Activated CD8-positive, alpha-beta memory T cell treated with anti-CD3 and anti-CD28 coated beads, Interleukin-2, amount 50 U/mL, for 24 hours (primary cell): Measurements from ENCODE around the gene TNMD.
A peak's percentile ranks its signal among the peaks of the same experiment; 100 is the strongest.
"Not testable (repeated sequence)": the region's sequence is repeated elsewhere in the genome, so short reads cannot be mapped to it uniquely, and the experiment has no call there.

Source experiments
- DNase-seq: peaks from one replicate; pipeline ENCODE4 v3.0.0-alpha.2; 2020; ENCODE audit errors: extremely low read depth

The TNMD gene

DNA sequence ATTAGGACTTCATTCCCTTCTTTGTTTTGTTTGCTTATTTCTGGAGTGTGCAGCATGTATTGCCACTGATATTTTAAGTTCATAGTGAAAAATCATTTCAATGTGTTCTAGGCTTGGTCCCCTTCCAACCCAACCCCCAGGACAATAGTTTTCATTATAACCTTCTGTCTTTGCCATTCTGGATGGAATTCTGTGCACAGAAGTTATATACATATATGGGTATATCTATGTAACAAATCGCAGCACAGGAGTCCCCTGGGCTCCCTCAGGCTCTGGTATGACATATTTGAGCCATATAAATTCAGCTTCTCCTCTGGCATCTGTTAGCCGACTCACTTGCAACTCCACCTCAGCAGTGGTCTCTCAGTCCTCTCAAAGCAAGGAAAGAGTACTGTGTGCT lies at the start of gene TNMD:
Gene TNMD, plus strand, starts transcription at position 326 of the 400 bp plus-strand sequence. CDS start 83 bp downstream, outside the sequence.
- DNase-seq: no peak

GRCh38 chrX:100565534-100565933 lies 19.2 kb upstream of the TNMD start:
- not testable (repeated sequence) for DNase-seq

GRCh38 chrX:100586747-100587146 lies 2.0 kb downstream of the TNMD start:
- no peak for DNase-seq

- DNase-seq: no peak
These were observed 3.1 kb downstream of the TNMD start for GRCh38 chrX:100587861-100588260.

DNA sequence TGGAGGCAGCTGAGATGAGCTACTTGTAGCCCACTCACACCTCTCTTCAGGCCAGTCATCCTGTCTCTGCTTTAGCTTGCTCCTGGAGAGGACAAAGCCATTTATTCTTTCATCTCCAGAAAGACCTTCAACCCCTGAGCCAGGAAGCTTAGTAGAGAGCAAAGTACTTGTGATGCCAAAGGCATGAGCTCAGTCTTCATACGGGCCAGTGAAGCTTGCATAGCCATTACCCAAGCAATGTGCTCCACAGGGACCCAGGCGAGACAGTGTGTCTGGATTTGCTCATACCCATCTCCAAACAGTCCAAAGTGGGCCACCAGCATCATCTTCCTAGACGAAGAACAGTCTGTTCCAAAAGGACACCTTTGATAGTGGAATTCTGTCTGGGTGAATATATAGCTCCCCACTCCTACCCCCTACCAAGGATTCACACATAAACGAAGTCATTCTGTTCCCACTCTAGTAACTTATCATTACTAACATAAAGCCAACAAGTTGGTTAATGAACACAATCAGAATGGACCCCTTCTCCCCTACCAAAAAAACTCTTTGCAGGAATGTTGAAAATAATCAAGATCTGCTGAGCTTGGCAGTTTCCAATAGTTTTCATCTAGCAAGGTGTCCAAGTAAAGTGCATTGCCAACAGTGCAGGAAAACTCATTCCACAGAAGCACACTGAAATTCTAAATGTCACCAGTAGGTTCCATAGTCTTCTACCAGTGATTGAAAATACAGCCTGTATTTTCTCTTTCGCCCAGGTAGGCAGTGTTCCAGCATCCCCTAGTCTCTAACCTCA lies 6.7 kb downstream of the TNMD start:
- no peak for DNase-seq

GRCh38 chrX:100593126-100593525 lies 8.4 kb downstream of the TNMD start:
- DNase-seq: no peak

- DNase-seq: no peak
These were observed 8.8 kb downstream of the TNMD start for GRCh38 chrX:100593581-100593980.

DNA sequence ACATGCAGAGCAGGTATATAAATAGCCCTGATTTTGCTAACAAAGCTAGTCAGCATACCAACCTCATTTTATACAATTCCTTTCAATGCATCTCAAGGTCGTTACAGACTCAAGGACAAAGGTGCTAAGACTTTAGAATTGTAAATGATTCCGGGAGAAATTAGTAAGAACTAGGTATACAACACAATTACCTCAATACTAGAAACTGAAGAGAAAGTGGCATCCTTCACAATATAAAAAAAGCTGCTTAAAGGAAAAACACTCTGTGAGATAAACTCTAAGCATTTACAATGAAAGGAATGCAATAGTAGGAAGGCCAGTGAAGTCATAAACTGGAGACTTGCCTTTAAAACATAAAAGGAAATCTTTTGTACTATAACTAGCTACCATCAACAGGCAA lies 11.9 kb downstream of the TNMD start:
- no peak for DNase-seq

DNA sequence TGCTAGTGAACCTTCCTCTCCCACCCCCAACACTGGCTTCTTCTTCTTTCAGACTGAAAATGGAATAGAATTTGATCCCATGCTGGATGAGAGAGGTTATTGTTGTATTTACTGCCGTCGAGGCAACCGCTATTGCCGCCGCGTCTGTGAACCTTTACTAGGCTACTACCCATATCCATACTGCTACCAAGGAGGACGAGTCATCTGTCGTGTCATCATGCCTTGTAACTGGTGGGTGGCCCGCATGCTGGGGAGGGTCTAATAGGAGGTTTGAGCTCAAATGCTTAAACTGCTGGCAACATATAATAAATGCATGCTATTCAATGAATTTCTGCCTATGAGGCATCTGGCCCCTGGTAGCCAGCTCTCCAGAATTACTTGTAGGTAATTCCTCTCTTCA lies 14.7 kb downstream of the TNMD start:
- no peak for DNase-seq

- no peak for DNase-seq
These were observed 15.6 kb downstream of the TNMD start for GRCh38 chrX:100600340-100600739.

DNA sequence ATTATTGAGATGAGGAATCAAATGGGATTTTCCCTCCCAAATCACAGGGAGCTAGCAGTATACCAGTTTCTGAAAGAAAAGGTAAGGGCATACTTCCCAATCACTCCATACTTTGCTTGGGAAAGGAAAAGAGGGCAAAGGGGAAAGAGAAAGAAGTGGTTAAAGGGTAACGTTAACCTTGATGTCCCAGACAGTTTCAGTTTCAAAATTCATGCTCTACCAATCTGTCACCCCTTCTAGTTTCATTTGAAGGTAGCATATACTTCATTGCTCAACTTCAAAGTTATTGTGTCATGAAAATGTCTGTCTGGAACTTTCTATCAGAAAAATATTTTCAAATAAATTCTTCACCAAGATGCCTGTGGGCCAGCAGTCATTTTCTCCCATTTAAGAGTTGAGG lies 16.0 kb downstream of the TNMD start:
- no peak for DNase-seq

GRCh38 chrX:100606753-100607152 lies 22.0 kb downstream of the TNMD start:
- DNase-seq: no peak

DNA sequence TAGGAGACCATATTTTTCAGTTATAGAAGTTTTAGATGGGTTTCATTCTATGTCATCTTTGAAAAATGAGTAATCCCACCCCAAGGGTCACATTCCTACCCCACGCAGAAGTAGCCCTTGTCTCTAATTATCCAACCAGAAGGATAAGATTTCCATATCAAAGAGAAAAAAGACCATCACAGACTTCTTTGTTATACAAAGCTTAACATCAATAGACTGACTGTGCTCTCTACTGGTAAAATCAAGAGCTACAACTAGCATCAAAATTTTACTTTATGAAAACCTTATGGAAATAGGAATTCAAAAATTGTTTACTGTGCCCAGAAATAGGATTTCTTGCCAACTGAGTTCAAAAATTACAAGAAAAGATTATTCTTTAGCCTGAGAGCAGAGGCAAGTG lies 24.9 kb downstream of the TNMD start:
- no peak for DNase-seq

GRCh38 chrX:100611951-100612350 lies 27.2 kb downstream of the TNMD start:
- DNase-seq: no peak

GRCh38 chrX:100615005-100615404 lies 30.3 kb downstream of the TNMD start:
- no peak for DNase-seq

DNA sequence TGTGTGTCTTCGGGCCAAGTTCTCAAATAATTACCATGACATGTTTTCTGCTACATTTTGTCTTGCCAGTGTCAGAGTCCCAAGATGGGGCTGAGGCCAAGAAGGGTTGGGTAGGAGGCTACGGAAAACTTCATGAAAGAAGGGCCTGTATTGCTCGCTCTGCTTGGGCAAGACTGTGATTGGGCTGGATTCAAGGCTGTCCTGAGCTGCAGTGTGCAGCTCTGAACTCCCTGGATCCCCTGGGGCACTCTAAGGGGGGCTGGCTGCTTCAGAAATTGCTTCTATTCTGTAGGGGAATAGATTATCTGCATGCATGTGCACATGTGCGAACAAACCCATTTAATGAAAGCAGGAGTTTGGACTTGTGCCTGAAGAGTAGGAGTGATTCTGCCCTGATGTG lies 38.3 kb downstream of the TNMD start:
- DNase-seq: no peak

GRCh38 chrX:100625985-100626491 lies 41.3 kb downstream of the TNMD start:
- DNase-seq: no peak

GRCh38 chrX:100635040-100635439 lies 50.3 kb downstream of the TNMD start:
- DNase-seq: no peak

DNA sequence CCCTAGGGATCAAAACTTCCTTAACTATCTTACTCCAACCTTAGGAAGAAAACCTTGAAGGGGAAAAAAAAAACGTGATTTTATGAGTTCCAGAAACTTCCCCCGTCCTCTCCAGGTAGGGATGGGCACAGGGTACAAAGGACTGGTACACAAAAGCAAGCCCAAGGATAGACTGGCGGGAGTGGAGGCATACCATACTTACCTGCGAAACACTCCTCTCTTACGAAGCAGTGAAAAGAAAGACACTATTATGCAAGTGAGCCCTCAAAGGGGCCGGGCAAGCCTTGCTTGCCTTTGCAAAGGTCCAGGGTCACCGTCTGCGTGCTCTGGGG lies 51.2 kb downstream of the TNMD start:
- no peak for DNase-seq

DNA sequence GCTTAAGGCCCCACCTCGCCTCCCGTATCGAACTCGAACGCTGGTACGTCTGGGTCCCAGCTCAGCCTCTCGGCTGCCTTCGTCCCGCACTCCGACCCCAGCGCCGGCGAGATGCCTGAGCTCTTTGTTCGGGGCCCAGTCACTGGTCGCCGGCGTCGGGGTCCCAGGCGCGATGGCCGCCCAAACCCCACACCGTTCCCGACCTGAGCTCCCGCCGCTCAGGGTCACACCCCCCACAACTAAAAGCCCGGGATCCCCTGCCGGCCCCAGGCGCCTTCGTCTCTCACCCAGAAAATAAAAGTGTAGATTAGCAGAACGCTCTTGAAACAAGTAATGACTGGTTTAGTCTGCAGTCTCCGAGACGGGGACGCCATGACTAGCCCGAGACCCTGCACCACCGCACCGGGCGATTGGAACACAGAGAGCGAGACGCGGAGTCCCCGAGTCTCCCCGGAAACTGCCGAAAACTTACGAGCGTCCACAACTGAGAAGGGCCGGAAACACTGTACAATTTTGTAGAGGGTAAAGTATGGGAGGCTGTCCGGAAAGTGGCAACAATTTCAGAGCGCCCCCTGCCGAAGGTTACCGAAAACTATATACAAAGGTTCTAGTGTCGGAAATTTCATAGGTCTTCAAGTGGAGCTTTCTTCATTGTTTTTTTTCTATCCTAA lies 51.7 kb downstream of the TNMD start, which contains the start of gene TSPAN6:
Gene TSPAN6, minus strand, starts transcription at position 486 of the 671 bp plus-strand sequence. Its CDS starts 112 bp downstream, at position 374.
- DNase-seq: peak; percentile 31

GRCh38 chrX:100642290-100642689 lies 57.6 kb downstream of the TNMD start:
- no peak for DNase-seq

- DNase-seq: no peak
These were observed 58.5 kb downstream of the TNMD start for GRCh38 chrX:100643212-100643611.
